GM19043 (cell line): Measurements from ENCODE around the gene GGA2.
A peak's percentile ranks its signal among the peaks of the same experiment; 100 is the strongest.
"Not testable (repeated sequence)": the region's sequence is repeated elsewhere in the genome, so short reads cannot be mapped to it uniquely, and the experiment has no call there.

Experiments used
- ATAC-seq: cut with Tn5 transposase; IDR thresholded peaks from one replicate; pipeline ENCODE4 v1.9.1; 2021; ENCODE audit warnings: low read depth; ENCODE audit not compliant: unreplicated experiment

Gene GGA2

DNA sequence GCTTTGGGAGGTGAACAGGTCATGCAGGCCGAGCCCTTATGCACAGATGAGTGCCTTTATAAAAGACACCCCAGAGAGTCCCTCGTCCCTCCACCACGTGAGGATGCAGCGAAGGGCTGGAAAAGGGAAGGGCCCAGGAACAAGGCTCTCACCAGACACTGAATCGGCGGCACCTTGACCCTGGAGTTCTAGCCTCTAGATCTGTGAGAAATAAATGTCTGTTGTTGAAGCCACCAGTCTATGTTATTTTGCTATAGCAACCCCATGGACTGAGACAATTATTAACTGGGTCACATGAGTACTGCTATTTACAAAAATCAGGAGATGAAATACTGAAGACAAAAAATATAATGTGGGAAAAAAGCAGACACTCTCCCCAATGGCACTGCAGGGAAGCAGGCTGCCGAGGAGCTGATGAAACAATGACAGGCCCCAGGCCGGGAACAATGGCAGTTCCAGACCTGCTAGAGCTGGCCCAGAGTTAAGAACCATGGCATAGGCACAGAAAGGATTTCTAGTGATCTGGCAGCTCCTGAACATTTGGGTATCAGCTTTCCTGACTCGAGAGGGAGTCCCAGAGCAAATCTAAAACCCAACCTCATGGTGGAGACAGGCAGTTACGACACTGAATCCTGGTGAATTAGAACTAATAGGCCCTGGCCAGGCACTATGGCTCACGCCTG lies 17.8 kb upstream of the GGA2 start:
- ATAC-seq = no peak

- no peak for ATAC-seq
These were observed 14.6 kb upstream of the GGA2 start for GRCh38 chr16:23524886-23525285.

DNA sequence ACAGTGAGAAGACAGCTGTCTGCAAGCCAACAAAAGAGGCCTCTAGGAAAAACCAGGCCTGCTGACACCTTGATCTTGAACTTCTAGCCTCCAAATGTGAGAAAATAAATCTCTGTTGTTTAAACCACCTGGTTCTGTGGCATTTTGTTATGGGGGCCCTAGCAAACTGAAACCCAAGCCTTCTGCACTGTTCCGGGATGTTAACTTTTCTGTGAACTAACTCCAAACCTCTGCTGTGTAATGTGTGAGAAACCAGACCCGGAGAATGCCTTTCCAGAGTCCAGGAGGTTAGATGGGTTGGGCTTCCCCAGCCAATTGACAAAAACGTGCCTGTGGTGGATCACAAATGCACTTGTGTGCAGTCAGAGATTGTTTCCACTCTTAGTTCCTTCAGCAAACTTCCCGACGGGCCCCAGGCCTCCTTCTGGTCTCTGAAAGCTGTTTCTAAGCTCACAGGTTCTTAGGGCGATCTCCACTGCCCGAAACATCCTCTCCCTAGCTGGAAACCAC lies 13.6 kb upstream of the GGA2 start:
- no peak for ATAC-seq

GRCh38 chr16:23523321-23523720 lies 13.0 kb upstream of the GGA2 start:
- ATAC-seq = no peak

- ATAC-seq = no peak
These were observed 11.7 kb upstream of the GGA2 start for GRCh38 chr16:23521965-23522364.

DNA sequence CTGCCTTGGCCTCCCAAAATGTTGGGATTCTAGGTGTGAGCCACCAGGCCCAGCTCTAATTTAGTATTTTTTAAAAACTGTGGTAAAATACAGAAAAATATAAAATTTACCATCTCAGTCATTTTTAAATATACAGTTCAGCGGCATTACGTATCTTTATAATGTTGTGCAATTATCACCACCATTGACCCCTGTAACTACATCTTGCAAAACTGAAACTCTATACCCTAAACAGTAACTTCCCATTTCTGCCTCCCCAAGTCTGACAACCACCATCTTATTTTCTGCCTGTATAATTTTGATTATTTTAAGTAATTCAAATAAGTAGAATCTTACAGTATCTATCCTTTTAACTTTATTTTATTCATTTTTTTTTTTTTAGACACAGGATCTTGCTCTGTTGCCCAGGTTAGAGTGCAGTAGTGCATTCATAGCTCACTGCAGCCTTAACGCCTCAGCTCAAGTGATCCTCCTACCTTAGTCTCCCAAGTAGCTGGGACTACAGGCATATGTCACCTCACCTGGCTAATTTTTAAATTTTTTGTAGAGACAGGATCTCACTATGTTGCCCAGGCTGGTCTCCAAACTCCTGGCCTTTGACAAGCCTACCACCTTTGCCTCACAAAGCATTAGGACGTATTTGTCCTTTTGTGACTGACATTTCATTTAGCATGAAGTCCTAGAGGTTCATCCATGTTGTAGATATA lies 10.9 kb upstream of the GGA2 start:
- no peak for ATAC-seq

DNA sequence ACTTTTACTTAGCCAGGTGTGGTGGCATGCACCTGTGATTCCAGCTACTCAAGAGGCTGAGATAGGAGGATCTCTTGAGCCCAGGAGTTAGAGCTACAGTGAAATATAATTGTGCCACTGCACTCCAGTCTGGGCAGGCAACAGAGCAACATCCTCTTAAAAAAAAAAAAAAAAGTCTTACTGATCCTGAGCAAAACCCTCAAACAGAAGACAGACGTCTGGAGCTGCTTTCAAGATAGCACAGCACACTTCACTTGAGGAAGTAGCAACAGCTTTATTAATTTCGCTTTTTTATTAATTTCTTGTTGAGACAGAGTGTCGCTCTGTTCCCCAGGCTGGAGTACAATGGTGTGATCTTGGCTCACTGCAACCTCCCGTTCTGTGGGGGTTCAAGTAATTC lies 10.2 kb upstream of the GGA2 start:
- ATAC-seq = no peak

- no peak for ATAC-seq
These were observed 9.0 kb upstream of the GGA2 start for GRCh38 chr16:23519282-23519681.

GRCh38 chr16:23518435-23518891 lies 8.2 kb upstream of the GGA2 start:
- peak; percentile 42 for ATAC-seq

DNA sequence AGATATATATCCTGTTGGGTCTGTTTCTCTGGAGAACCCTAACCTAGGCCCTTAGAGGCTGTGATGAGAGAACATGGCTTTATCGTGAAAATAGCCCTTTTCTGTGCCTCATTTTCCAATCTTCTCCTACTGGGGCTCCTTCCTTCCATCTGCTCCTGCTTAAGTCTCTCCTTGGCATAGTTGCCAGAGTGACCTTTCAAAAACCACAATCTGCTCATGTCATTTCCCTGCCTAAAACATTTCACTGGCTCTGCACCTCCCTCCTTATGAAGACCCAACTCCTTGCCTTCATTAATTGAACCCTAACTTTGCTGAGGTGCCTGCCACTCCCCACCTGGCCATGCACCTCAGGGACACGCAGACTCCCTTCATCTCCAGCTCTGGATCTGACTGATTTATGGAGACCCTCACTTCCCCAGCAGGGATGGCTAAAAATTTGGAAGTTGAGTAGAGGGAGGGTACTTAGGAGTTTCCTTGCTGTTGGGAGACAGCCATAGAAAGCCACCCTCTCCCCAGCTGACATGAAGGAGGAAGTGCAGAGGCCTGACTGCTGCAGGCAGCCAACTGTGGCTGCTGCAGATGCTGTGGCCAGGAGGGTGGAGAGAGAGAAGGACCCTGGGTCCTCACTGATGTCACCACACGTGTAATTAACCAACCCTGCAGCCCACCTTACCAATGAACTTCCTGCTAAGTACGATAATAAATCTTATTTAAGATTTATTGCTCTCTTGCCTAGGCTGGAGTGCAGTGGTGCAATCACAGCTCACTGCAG lies 6.3 kb upstream of the GGA2 start:
- ATAC-seq = peak; percentile 60

DNA sequence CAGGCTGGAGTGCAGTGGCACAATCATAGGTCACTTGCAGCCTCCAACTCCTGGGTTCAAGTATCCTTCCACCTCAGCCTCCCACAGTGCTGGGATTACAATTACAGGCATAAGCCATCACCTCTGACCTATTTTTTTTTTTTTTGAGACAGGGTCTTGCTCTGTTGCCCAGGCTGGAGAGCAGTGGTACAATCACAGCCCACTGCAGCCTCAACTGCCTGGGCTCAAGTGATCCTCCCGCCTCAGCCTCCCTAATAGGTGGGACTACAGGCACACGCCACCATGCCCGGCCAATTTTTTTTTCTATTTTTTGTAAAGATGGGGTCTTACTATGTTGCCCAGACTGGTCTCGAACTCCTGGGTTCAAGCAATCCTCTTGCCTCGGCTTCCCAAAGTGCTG lies 5.6 kb upstream of the GGA2 start:
- ATAC-seq = no peak

DNA sequence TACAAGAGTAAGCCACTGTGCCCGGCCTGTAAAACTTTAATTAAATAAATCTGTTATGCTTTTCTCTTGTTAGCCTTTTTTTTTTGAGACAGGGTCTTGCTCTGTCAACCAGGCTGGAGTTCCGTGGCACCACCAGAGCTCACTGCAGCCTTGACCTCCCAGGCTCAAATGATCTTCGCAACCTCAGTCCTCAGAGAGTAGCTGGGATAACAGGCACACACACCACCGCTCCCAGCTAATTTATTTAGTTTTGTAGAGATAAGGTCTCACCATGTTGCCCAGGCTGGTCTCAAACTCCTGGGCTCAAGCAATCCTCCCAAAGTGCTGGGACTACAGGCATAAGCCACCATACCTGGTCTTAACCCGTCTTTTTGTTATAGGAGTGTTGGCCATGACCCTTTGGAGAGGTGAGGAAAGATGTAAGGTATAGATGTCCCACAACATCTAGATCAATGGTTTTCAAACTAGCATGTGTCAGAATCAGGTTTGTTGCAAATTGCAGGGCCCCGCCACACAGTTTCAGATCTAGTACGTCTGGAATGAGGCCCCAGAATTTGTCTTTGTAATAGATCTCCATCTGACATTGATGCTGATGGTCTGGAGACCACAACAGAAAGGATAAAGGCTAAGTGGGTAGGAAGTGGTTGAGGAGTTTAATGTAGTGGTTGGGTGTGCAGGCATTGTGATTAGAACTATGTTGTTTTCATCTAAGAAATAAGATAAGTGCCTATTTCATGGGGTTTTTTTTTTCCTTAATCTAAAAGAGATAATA lies 4.3 kb upstream of the GGA2 start:
- ATAC-seq = no peak

DNA sequence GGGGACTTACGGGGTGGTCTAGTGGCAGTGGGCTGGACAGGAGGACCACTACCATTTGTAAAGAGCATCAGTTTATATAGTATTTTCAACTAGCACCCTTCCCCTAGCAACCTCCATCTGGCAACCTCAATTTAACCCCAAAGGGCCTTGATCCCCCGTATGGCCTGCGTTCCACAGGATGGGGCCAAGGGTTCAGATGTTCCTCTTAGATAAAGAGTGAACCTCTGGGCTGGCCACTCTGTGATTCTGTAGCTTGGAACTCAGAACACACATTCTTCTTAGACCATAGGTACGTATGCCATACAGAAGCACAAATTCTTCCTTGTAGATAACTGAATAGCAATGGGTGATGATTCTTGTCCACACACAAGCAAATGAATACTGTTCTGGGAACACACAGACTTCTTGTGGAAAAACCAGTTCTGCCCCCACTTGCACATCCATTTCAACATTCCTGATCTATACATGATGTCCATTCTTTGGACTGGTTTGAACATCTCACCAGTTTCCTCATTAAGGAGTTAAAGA lies 1.9 kb upstream of the GGA2 start:
- ATAC-seq = no peak

GRCh38 chr16:23511731-23512130 lies 1.4 kb upstream of the GGA2 start:
- ATAC-seq = no peak

GRCh38 chr16:23510915-23511270 lies 599 bp upstream of the GGA2 start:
- ATAC-seq = not testable (repeated sequence)

DNA sequence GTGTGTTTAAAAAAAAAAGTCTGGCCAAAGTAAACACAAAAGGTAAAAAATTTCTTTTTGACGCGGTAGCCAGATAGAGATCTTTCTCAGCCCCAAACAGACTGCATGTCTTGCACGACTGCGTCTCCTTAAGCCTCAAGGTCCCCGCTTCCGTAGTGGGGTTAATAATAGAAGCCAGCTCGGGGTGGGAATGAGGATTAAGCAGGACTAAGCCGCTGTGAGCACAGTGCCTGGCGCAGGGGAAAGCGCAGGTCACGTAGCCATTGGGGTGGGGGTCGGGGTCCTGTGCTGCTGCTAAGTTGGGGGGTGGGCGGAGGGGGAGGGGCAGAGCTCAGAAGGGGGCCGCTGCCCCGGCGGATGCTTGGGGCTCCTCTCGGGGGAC lies 521 bp downstream of the GGA2 start:
- ATAC-seq = no peak

DNA sequence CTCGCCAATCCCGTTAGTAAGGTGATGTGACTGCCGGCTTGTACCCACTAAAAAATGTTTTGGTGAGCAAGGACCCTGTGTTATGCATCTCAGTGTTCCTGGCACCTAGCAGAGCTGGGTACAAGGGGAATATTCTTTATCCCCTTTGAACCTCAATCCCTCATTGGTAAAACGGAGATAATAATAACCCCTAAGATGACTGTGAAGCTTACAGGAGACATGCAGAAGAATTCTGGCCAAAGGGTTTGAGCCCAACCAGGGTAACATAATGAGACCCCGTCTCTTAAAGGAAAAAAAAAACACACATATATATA lies 896 bp downstream of the GGA2 start:
- no peak for ATAC-seq

- ATAC-seq = no peak
These were observed 1.5 kb downstream of the GGA2 start for GRCh38 chr16:23508589-23509440.

DNA sequence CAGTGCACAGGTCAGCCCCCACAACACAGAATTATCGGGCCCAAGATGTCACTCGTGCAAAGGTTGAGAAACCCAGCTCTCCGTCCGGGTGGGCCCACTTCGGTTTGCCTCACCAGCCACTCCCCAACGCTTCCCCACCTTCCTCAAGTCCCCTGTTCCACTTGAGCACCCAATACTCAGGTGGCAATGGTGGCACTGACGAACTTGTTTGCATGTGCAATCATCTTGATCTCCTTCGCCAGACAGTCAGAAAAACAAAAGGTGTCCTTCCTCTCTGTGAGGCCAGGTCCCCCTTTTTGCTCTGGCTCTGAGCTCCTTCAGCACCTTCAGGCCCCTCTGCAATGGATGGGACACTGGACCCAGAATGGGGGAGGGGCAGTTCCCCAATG lies 3.7 kb downstream of the GGA2 start:
- no peak for ATAC-seq
